GM23338 (cell line): Measurements from ENCODE around the gene RPH3AL.

Experiments
- CREB1 ChIP-seq: fragments of 250-450 bp; sonication (Bioruptor Pico); IDR thresholded peaks from 2 replicates; pipeline ENCODE4 v1.5.0; 2020; ENCODE audit warnings: low read depth, mild to moderate bottlenecking, moderate library complexity
- CTCF ChIP-seq, 2 experiments: fragments of 200-600 bp in 1 of 2; sonication (generic) in 1 of 2; conservative IDR thresholded peaks; 2 replicates each; pipeline versions ENCODE4 v1.5.1 to v1.6.1; 2016 to 2017; ENCODE audit warnings: antibody characterized with exemption in 2 of 2, low read depth in 2 of 2, mild to moderate bottlenecking in 2 of 2, moderate library complexity in 1 of 2
- EZH2 ChIP-seq: fragments of 200-600 bp; sonication (generic); IDR thresholded peaks from one replicate; pipeline ENCODE4 v1.8.0; 2017; ENCODE audit warnings: antibody characterized with exemption, mild to moderate bottlenecking, low read depth; ENCODE audit not compliant: unreplicated experiment
- EZH2phosphoT487 ChIP-seq: fragments of 200-600 bp; sonication (generic); IDR thresholded peaks from one replicate; pipeline ENCODE4 v1.8.1; 2018; ENCODE audit warnings: antibody characterized with exemption; ENCODE audit not compliant: unreplicated experiment
- JUNB ChIP-seq: IDR thresholded peaks from one replicate; pipeline ENCODE4 v1.6.1; 2016; ENCODE audit warnings: antibody characterized with exemption; ENCODE audit not compliant: unreplicated experiment
- POLR2AphosphoS5 ChIP-seq: IDR thresholded peaks from 2 replicates; pipeline ENCODE4 v1.6.1; 2016; ENCODE audit warnings: antibody characterized with exemption, low read depth
- REST ChIP-seq: IDR thresholded peaks from one replicate; pipeline ENCODE4 v1.6.1; 2018; ENCODE audit warnings: antibody characterized with exemption; ENCODE audit not compliant: unreplicated experiment
- STAT1 ChIP-seq: IDR thresholded peaks from one replicate; pipeline ENCODE4 v1.6.1; 2016; ENCODE audit warnings: antibody characterized with exemption; ENCODE audit not compliant: unreplicated experiment
- ZNF114 ChIP-seq: fragments of 250-450 bp; sonication (Bioruptor Pico); IDR thresholded peaks from 2 replicates; pipeline ENCODE4 v1.5.0; 2020; ENCODE audit warnings: mild to moderate bottlenecking, moderate library complexity

GRCh38 chr17:335691-336090 lies 16.9 kb downstream of the RPH3AL start:
- TF ChIP-seq CTCF (conservative IDR thresholded peaks at IDR 0.05; ENCODE audit: low read depth in 2 of 2) (no peak), REST (no peak), JUNB (no peak), POLR2AphosphoS5 (no peak), EZH2phosphoT487 (no peak), EZH2 (no peak), CREB1 (CRISPR knock-in tag) (no peak), ZNF114 (no peak), STAT1 (no peak)
